Panc1 (cell line): ENCODE measurements around the gene ZBTB40.

ENCODE experiments used
- POLR2AphosphoS5 ChIP-seq: IDR thresholded peaks from 2 replicates; pipeline ENCODE4 v1.6.1; 2012; ENCODE audit warnings: mild to moderate bottlenecking, low read depth, low read length, moderate library complexity
- REST ChIP-seq, 2 experiments: IDR thresholded peaks; 2 replicates each; pipeline ENCODE4 v1.6.1; 2011 to 2012; ENCODE audit warnings: low read depth in 2 of 2, control low read depth in 1 of 2, low read length in 1 of 2, mild to moderate bottlenecking in 1 of 2, moderate library complexity in 1 of 2; ENCODE audit not compliant: insufficient read depth in 1 of 2
- SIN3A ChIP-seq: IDR thresholded peaks from 2 replicates; pipeline ENCODE4 v1.6.1; 2012; ENCODE audit warnings: low read depth, mild to moderate bottlenecking, low read length, moderate library complexity, borderline replicate concordance; ENCODE audit not compliant: insufficient read depth
- TCF7L2 ChIP-seq: IDR thresholded peaks from 2 replicates; pipeline ENCODE4 v1.6.1; 2011; ENCODE audit warnings: mild to moderate bottlenecking, low read depth, low read length, inconsistent platforms
- TF ChIP-seq, protein P1 (sequence below): fragments of 450-650 bp; IDR thresholded peaks from 2 replicates; pipeline ENCODE4 v1.5.1; 2017; ENCODE audit warnings: mild to moderate bottlenecking

GRCh38 chr1:22415489-22415888, 36.2 kb upstream of the ZBTB40 start:
- TF ChIP-seq, protein P1, sequence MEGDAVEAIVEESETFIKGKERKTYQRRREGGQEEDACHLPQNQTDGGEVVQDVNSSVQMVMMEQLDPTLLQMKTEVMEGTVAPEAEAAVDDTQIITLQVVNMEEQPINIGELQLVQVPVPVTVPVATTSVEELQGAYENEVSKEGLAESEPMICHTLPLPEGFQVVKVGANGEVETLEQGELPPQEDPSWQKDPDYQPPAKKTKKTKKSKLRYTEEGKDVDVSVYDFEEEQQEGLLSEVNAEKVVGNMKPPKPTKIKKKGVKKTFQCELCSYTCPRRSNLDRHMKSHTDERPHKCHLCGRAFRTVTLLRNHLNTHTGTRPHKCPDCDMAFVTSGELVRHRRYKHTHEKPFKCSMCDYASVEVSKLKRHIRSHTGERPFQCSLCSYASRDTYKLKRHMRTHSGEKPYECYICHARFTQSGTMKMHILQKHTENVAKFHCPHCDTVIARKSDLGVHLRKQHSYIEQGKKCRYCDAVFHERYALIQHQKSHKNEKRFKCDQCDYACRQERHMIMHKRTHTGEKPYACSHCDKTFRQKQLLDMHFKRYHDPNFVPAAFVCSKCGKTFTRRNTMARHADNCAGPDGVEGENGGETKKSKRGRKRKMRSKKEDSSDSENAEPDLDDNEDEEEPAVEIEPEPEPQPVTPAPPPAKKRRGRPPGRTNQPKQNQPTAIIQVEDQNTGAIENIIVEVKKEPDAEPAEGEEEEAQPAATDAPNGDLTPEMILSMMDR = no peak
- TF ChIP-seq SIN3A = no peak
- TF ChIP-seq REST (IDR thresholded peaks at IDR 0.05; ENCODE audit: insufficient read depth in 1 of 2, low read depth in 2 of 2, low read length in 1 of 2) = no peak
- TF ChIP-seq POLR2AphosphoS5 = no peak
- TF ChIP-seq TCF7L2 = no peak
